HepG2 (cell line): ENCODE measurements around the gene FAH. TPM values are rescaled to one million over a fixed set of nuclear protein-coding genes. Genes with fewer than 3 reads are reported as not detected.

Experiments
- ATAC-seq: fragments of 200-7000 bp; cut with Tn5 transposase; 3 replicates; pipeline ENCODE4 v1.9.1; 2020; ENCODE audit warnings: mild to moderate bottlenecking, moderate library complexity
- BruUV-seq: library from RNA; stranded (reverse); fragments of 400-500 nt; replicated peaks from 2 replicates; lab custom pipeline; 2021; lab: Mats Ljungman, UMichigan
- CTCF ChIA-PET: fragments of 300-600 bp; formaldehyde crosslinking; extraction: SDS; loops from one replicate; lab custom pipeline; 2021; ENCODE audit warnings: low total read pairs, inconsistent platforms, low intra/inter-chr PET ratio; lab: Yijun Ruan, JAX
- POLR2A ChIA-PET: fragments of 350-600 bp; sonication (Branson Sonifier 250); formaldehyde crosslinking; loops from one replicate; lab custom pipeline; 2020; ENCODE audit warnings: antibody characterized with exemption, inconsistent platforms; lab: Yijun Ruan, JAX
- DNase-seq: peaks from one replicate; pipeline ENCODE4 v3.0.0-alpha.2; 2015; ENCODE audit warnings: low spot score
- FAIRE-seq: peaks from 3 replicates; lab custom pipeline; 2011; peaks lifted over from hg19 to GRCh38; lab: Jason Lieb, UNC
- H2AFZ ChIP-seq: one replicate; pipeline ENCODE4 v1.6.1; 2011; ENCODE audit warnings: low read length, inconsistent platforms
- H3K27ac ChIP-seq: fragments of 300-600 bp; 3 replicates; pipeline ENCODE4 v1.8.0; 2011; ENCODE audit warnings: mixed run types, mild to moderate bottlenecking, mixed read lengths, low read length, inconsistent platforms; ENCODE audit not compliant: insufficient read depth; ENCODE audit errors: extremely low read length
- H3K27me3 ChIP-seq, 2 experiments: fragments of 200-600 bp in 1 of 2; 2 replicates in 1 of 2; 3 replicates in 1 of 2; pipeline versions ENCODE4 v1.6.0 to v1.8.0; 2011; ENCODE audit warnings: low read length in 2 of 2, mild to moderate bottlenecking in 2 of 2, moderate library complexity in 2 of 2, inconsistent platforms in 1 of 2; ENCODE audit not compliant: insufficient read depth in 2 of 2, control insufficient read depth in 1 of 2
- H3K36me3 ChIP-seq, 2 experiments: fragments of 200-600 bp in 1 of 2; replicated peaks in 1 of 2; 2 replicates in 1 of 2; 3 replicates in 1 of 2; pipeline versions ENCODE4 v1.5.1 to v1.8.0; 2011; ENCODE audit warnings: low read length in 2 of 2, inconsistent platforms in 1 of 2; ENCODE audit not compliant: insufficient read depth in 2 of 2, control insufficient read depth in 1 of 2
- H3K4me1 ChIP-seq: 2 replicates; pipeline ENCODE4 v1.5.1; 2012; ENCODE audit warnings: low read length, inconsistent platforms; ENCODE audit not compliant: insufficient read depth
- H3K4me2 ChIP-seq: 2 replicates; pipeline ENCODE4 v1.6.0; 2011; ENCODE audit warnings: low read depth, low read length, inconsistent platforms
- H3K4me3 ChIP-seq, 3 experiments: fragments of 200-600 bp in 1 of 3; sonication (generic), shearing (Covaris generic) in 1 of 3; replicated peaks in 1 of 3; 2 replicates each; pipeline ENCODE4 v1.5.1; 2011 to 2016; ENCODE audit warnings: low read length in 3 of 3, inconsistent platforms in 2 of 3, low read depth in 2 of 3, mild to moderate bottlenecking in 2 of 3, control low read depth in 1 of 3, mixed read lengths in 1 of 3; ENCODE audit not compliant: insufficient read depth in 1 of 3
- H3K79me2 ChIP-seq: one replicate; pipeline ENCODE4 v1.6.1; 2011; ENCODE audit warnings: low read length, inconsistent platforms; ENCODE audit not compliant: insufficient read depth
- H3K9ac ChIP-seq: 2 replicates; pipeline ENCODE4 v1.6.0; 2011; ENCODE audit warnings: mild to moderate bottlenecking, low read depth, low read length, inconsistent platforms; ENCODE audit not compliant: insufficient read depth
- H3K9me3 ChIP-seq: 2 replicates; pipeline ENCODE4 v1.5.1; 2012; ENCODE audit warnings: mild to moderate bottlenecking, low read length
- H4K20me1 ChIP-seq: 2 replicates; pipeline ENCODE4 v1.6.0; 2011; ENCODE audit warnings: inconsistent platforms, mild to moderate bottlenecking, low read length, moderate library complexity; ENCODE audit not compliant: insufficient read depth
- ATAD3A ChIP-seq: sonication (generic); formaldehyde crosslinking; IDR thresholded peaks from 2 replicates; pipeline ENCODE4 v1.4.0; 2020; ENCODE audit warnings: missing genetic modification reagents
- CCDC6 ChIP-seq: sonication (generic); formaldehyde crosslinking; IDR thresholded peaks from 2 replicates; pipeline ENCODE4 v1.8.1; 2022; ENCODE audit warnings: mild to moderate bottlenecking, missing genetic modification reagents, moderate library complexity
- FOXM1 ChIP-seq: sonication (generic); formaldehyde crosslinking; IDR thresholded peaks from 2 replicates; pipeline ENCODE4 v1.5.0; 2020; ENCODE audit warnings: missing genetic modification reagents
- GATA4 ChIP-seq: sonication (generic); IDR thresholded peaks from 2 replicates; pipeline ENCODE4 v1.6.1; 2016; ENCODE audit warnings: antibody characterized with exemption, low read depth, borderline replicate concordance
- HNRNPH1 ChIP-seq: fragments of 200-400 bp; formaldehyde crosslinking; optimal IDR thresholded peaks from 2 replicates; pipeline ENCODE3; 2017; ENCODE audit warnings: mild to moderate bottlenecking, low read depth, low read length
- NCOA5 ChIP-seq: sonication (generic); formaldehyde crosslinking; IDR thresholded peaks from 2 replicates; pipeline ENCODE4 v1.4.0; 2020; ENCODE audit warnings: missing genetic modification reagents
- PHF21A ChIP-seq: sonication (generic); formaldehyde crosslinking; IDR thresholded peaks from 2 replicates; pipeline ENCODE4 v1.5.0; 2020; ENCODE audit warnings: mild to moderate bottlenecking, missing genetic modification reagents
- SNAPC2 ChIP-seq: sonication (generic); formaldehyde crosslinking; IDR thresholded peaks from 2 replicates; pipeline ENCODE4 v1.8.1; 2022; ENCODE audit warnings: mild to moderate bottlenecking, missing genetic modification reagents
- TSC22D2 ChIP-seq: sonication (generic); formaldehyde crosslinking; IDR thresholded peaks from 2 replicates; pipeline ENCODE4 v1.5.1; 2020; ENCODE audit warnings: missing genetic modification reagents, mild to moderate bottlenecking, borderline replicate concordance
- ZNF75D ChIP-seq: sonication (generic); formaldehyde crosslinking; IDR thresholded peaks from 2 replicates; pipeline ENCODE4 v1.8.1; 2023; ENCODE audit warnings: missing genetic modification reagents, mild to moderate bottlenecking, borderline replicate concordance
- ZSCAN9 ChIP-seq: IDR thresholded peaks from 2 replicates; pipeline ENCODE4 v1.6.1; 2016; ENCODE audit warnings: borderline replicate concordance
- WGBS: methylation state at CpG from one replicate; pipeline ENCODE4 v1.1.6; 2017; ENCODE audit warnings: low lambda C conversion rate; 5-methylcytosine and 5-hydroxymethylcytosine counted together
- in situ Hi-C: cut with HindIII; loops from 2 replicates; pipeline ENCODE4 v1.10.0; 2017; ENCODE audit warnings: low pct_unique_long_range_greater_than_20kb; ENCODE audit not compliant: extremely low pct_ligation_motif_present
- intact Hi-C: fragments of 100-400 bp; cut with micrococcal nuclease; formaldehyde crosslinking; loops from one replicate; pipeline ENCODE4 v1.10.0; 2022; ENCODE audit not compliant: unreplicated experiment
- polyA plus RNA-seq, 8 experiments: library from polyadenylated mRNA; depleted of rRNA in 3 of 8; stranded (reverse) in 7 of 8; unstranded in 1 of 8; fragments of >200 nt; fragmentation: Illumina TruSeq in 4 of 8; extraction: Trizol in 4 of 8; gene quantifications; 2 replicates each; pipeline versions ENCODE4 v1.2.1 to v1.2.3, GENCODE V29; 2011 to 2016; ENCODE audit warnings: low read depth in 4 of 8, missing spikeins in 1 of 8, mixed read lengths in 1 of 8; ENCODE audit not compliant: insufficient read depth in 1 of 8
- total RNA-seq, 5 experiments: library from RNA; depleted of rRNA; stranded (reverse); fragments of >200 nt; fragmentation: Illumina TruSeq; extraction: Trizol; gene quantifications; 2 replicates each; pipeline ENCODE4 v1.2.3, GENCODE V29; 2016; ENCODE audit warnings: low read depth in 1 of 5
- TF ChIP-seq, protein P1 (sequence below): sonication (generic); formaldehyde crosslinking; IDR thresholded peaks from 2 replicates; pipeline ENCODE4 v1.9.0; 2021; ENCODE audit warnings: mild to moderate bottlenecking, missing genetic modification reagents
- TF ChIP-seq, protein P2 (sequence below): sonication (generic); formaldehyde crosslinking; IDR thresholded peaks from 2 replicates; pipeline ENCODE4; 2020; ENCODE audit warnings: missing genetic modification reagents, mild to moderate bottlenecking, borderline replicate concordance
- TF ChIP-seq, protein P3 (sequence below): sonication (generic); formaldehyde crosslinking; IDR thresholded peaks from 2 replicates; pipeline ENCODE4 v1.4.0; 2020; ENCODE audit warnings: mild to moderate bottlenecking, missing genetic modification reagents

The FAH gene
- total and polyA plus RNA-seq, 2 of the 13 experiments (the other 11 are each of a cell fraction or from before 2014, with no cell fraction given) = 36.6 to 75.0 TPM

DNA sequence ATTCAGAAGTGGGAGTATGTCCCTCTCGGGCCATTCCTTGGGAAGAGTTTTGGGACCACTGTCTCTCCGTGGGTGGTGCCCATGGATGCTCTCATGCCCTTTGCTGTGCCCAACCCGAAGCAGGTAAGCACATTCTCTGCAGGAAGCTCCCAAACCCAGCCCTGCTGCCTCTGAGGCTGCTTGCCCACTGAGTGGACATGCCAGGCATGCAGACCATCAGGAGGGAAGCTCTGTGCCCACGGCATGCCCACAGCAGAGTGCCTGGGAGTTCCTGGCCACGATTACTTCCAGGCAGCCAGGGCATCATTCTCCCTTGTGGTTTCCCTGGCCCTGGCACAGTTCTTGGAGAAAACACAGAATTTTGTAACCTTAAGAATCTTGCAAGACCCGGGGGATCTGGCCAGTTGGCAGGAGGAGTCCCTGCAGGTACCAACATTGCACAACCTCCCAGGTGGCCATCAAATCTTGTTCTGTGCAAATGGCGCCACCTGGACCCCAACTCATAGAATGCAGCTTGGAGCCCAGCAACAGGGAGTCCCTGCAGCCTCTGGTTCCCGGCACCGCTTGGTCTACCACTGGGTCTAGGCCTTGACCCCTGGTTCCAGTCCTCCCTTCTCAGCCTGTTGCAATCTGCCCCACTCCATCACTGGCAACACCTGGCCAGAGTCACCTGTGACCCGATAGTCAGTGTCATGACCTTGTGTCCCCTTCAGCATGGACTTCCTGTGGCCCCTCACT lies 20.4 kb downstream of the FAH start:
- WGBS = 48% methylated on average over 6 of the region's 10 CpGs
- intact Hi-C loops = loop anchor here (1.0 to 5.0 kb wide), 4 partner anchors 101 to 180 kb away; partner anchors contain the start of gene ZFAND6
- in situ Hi-C loops = loop anchor here (5.0 to 25.0 kb wide), 2 partner anchors 111 to 286 kb away; partner anchors contain the start of gene MTHFS
- peaks cover 6 to 39% of the 10 kb centered on the region in 2 experiments for H3K36me3 ChIP-seq
- ChIA-PET POLR2A (interaction anchor here (1.0 to 2.2 kb wide), 4 partner anchors 11 to 102 kb away, joined by 3 to 28 read pairs (median 6); partner anchors contain the start of gene FAH), CTCF (interaction anchor here (1.6 to 1.8 kb wide), 3 partner anchors 82 to 792 kb away, joined by 5 to 8 read pairs (median 6); no protein-coding TSS in a partner anchor)
- peaks cover 26% of the 10 kb centered on the region for H3K4me1 ChIP-seq
- H4K20me1 ChIP-seq = no peaks in the 10 kb centered on the region
- no peaks in the 10 kb centered on the region for H3K79me2 ChIP-seq
- no peaks in the 10 kb centered on the region for H3K9me3 ChIP-seq
- H3K4me3 ChIP-seq = no peak overlapping the region
- H3K27ac ChIP-seq = peak overlapping the region; percentile 54
- no peaks in the 10 kb centered on the region for H3K27me3 ChIP-seq
- H3K9ac ChIP-seq = no peak overlapping the region
- DNase-seq (peak; percentile 77), ATAC-seq (peak; percentile 75), FAIRE-seq (peak; percentile 86)
- H2AFZ ChIP-seq = no peak overlapping the region
- no peak overlapping the region for H3K4me2 ChIP-seq
- no TSS peak for BruUV-seq
- TF ChIP-seq, protein P1, sequence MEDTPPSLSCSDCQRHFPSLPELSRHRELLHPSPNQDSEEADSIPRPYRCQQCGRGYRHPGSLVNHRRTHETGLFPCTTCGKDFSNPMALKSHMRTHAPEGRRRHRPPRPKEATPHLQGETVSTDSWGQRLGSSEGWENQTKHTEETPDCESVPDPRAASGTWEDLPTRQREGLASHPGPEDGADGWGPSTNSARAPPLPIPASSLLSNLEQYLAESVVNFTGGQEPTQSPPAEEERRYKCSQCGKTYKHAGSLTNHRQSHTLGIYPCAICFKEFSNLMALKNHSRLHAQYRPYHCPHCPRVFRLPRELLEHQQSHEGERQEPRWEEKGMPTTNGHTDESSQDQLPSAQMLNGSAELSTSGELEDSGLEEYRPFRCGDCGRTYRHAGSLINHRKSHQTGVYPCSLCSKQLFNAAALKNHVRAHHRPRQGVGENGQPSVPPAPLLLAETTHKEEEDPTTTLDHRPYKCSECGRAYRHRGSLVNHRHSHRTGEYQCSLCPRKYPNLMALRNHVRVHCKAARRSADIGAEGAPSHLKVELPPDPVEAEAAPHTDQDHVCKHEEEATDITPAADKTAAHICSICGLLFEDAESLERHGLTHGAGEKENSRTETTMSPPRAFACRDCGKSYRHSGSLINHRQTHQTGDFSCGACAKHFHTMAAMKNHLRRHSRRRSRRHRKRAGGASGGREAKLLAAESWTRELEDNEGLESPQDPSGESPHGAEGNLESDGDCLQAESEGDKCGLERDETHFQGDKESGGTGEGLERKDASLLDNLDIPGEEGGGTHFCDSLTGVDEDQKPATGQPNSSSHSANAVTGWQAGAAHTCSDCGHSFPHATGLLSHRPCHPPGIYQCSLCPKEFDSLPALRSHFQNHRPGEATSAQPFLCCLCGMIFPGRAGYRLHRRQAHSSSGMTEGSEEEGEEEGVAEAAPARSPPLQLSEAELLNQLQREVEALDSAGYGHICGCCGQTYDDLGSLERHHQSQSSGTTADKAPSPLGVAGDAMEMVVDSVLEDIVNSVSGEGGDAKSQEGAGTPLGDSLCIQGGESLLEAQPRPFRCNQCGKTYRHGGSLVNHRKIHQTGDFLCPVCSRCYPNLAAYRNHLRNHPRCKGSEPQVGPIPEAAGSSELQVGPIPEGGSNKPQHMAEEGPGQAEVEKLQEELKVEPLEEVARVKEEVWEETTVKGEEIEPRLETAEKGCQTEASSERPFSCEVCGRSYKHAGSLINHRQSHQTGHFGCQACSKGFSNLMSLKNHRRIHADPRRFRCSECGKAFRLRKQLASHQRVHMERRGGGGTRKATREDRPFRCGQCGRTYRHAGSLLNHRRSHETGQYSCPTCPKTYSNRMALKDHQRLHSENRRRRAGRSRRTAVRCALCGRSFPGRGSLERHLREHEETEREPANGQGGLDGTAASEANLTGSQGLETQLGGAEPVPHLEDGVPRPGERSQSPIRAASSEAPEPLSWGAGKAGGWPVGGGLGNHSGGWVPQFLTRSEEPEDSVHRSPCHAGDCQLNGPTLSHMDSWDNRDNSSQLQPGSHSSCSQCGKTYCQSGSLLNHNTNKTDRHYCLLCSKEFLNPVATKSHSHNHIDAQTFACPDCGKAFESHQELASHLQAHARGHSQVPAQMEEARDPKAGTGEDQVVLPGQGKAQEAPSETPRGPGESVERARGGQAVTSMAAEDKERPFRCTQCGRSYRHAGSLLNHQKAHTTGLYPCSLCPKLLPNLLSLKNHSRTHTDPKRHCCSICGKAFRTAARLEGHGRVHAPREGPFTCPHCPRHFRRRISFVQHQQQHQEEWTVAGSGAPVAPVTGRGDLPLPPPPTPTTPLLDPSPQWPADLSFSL (CRISPR knock-in tag) = no peak
- TF ChIP-seq TSC22D2 (CRISPR knock-in tag) = no peak
- TF ChIP-seq GATA4 = no peak
- TF ChIP-seq ATAD3A = no peak
- TF ChIP-seq ZNF75D (CRISPR knock-in tag) = no peak
- TF ChIP-seq CCDC6 (CRISPR knock-in tag) = no peak
- TF ChIP-seq NCOA5 (CRISPR knock-in tag) = no peak
- TF ChIP-seq, protein P2, sequence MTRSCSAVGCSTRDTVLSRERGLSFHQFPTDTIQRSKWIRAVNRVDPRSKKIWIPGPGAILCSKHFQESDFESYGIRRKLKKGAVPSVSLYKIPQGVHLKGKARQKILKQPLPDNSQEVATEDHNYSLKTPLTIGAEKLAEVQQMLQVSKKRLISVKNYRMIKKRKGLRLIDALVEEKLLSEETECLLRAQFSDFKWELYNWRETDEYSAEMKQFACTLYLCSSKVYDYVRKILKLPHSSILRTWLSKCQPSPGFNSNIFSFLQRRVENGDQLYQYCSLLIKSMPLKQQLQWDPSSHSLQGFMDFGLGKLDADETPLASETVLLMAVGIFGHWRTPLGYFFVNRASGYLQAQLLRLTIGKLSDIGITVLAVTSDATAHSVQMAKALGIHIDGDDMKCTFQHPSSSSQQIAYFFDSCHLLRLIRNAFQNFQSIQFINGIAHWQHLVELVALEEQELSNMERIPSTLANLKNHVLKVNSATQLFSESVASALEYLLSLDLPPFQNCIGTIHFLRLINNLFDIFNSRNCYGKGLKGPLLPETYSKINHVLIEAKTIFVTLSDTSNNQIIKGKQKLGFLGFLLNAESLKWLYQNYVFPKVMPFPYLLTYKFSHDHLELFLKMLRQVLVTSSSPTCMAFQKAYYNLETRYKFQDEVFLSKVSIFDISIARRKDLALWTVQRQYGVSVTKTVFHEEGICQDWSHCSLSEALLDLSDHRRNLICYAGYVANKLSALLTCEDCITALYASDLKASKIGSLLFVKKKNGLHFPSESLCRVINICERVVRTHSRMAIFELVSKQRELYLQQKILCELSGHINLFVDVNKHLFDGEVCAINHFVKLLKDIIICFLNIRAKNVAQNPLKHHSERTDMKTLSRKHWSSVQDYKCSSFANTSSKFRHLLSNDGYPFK (CRISPR knock-in tag) = no peak
- no peak for TF ChIP-seq FOXM1 (CRISPR knock-in tag)
- no peak for TF ChIP-seq ZSCAN9
- TF ChIP-seq PHF21A (CRISPR knock-in tag) = no peak
- TF ChIP-seq, protein P3, sequence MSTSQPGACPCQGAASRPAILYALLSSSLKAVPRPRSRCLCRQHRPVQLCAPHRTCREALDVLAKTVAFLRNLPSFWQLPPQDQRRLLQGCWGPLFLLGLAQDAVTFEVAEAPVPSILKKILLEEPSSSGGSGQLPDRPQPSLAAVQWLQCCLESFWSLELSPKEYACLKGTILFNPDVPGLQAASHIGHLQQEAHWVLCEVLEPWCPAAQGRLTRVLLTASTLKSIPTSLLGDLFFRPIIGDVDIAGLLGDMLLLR (CRISPR knock-in tag) = 0 out of 2 replicates have a peak, but pooled peaks have one; percentile 68
- TF ChIP-seq HNRNPH1 = no peak
- no peak for TF ChIP-seq SNAPC2 (CRISPR knock-in tag)
